ENCODE measurements around the gene LUZP2. TPM values are rescaled to one million over a fixed set of nuclear protein-coding genes. Genes with fewer than 3 reads are reported as not detected.

The LUZP2 gene
- polyA plus RNA-seq, 1 of the 3 experiments (the other 2 are of a cell fraction): 0.03 TPM

- H3K4me3 ChIP-seq (ENCODE audit: low read depth in 2 of 2, low read length in 1 of 2): no peak overlapping the region
- no peaks in the 10 kb centered on the region; the same call in 1 of the 2 replicates for H3K79me2 ChIP-seq (ENCODE audit: insufficient read depth)
- peaks cover 12% of the 10 kb centered on the region for H3F3A ChIP-seq (replicated peaks; ENCODE audit: insufficient read depth)
- no peak overlapping the region for H3K27ac ChIP-seq (ENCODE audit: low read depth in 2 of 2, low read length in 1 of 2)
- no peak for TF ChIP-seq FOXM1 (IDR thresholded peaks at IDR 0.05; ENCODE audit: low read depth)
- TF ChIP-seq EP300 (IDR thresholded peaks at IDR 0.05; ENCODE audit: borderline replicate concordance in 1 of 2, low read depth in 1 of 2, low read length in 1 of 2): no peak
- no peak for TF ChIP-seq NFIC (IDR thresholded peaks at IDR 0.05; ENCODE audit: borderline replicate concordance)
- no peak for TF ChIP-seq TCF12 (IDR thresholded peaks at IDR 0.05)
- no peak for TF ChIP-seq TAF1 (IDR thresholded peaks at IDR 0.05; ENCODE audit: borderline replicate concordance, low read depth, low read length)
- no peak for TF ChIP-seq FOSL2 (IDR thresholded peaks at IDR 0.05; ENCODE audit: borderline replicate concordance, low read depth)
- no peak for TF ChIP-seq YY1 (IDR thresholded peaks at IDR 0.05; ENCODE audit: low read depth)
- TF ChIP-seq, protein P1, sequence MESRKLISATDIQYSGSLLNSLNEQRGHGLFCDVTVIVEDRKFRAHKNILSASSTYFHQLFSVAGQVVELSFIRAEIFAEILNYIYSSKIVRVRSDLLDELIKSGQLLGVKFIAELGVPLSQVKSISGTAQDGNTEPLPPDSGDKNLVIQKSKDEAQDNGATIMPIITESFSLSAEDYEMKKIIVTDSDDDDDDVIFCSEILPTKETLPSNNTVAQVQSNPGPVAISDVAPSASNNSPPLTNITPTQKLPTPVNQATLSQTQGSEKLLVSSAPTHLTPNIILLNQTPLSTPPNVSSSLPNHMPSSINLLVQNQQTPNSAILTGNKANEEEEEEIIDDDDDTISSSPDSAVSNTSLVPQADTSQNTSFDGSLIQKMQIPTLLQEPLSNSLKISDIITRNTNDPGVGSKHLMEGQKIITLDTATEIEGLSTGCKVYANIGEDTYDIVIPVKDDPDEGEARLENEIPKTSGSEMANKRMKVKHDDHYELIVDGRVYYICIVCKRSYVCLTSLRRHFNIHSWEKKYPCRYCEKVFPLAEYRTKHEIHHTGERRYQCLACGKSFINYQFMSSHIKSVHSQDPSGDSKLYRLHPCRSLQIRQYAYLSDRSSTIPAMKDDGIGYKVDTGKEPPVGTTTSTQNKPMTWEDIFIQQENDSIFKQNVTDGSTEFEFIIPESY (IDR thresholded peaks at IDR 0.05; ENCODE audit: borderline replicate concordance, low read depth): no peak
- TF ChIP-seq GABPA (IDR thresholded peaks at IDR 0.05; ENCODE audit: low read depth): no peak
- H2AFZ ChIP-seq (ENCODE audit: low read depth): no peak overlapping the region
- no peak overlapping the region for H3K9ac ChIP-seq
- no peaks in the 10 kb centered on the region; the same call in 1 of the 2 replicates for H3K9me3 ChIP-seq
- H3K9me2 ChIP-seq: no peaks in the 10 kb centered on the region
- no peaks in the 10 kb centered on the region for H3K36me3 ChIP-seq (replicated peaks in 1 of 2; ENCODE audit: control insufficient read depth in 1 of 2, insufficient read depth in 2 of 2, low read length in 1 of 2)
- DNase-seq: no peak
- no peak overlapping the region for H3K4me2 ChIP-seq
- ChIA-PET CTCF (no interaction called here), POLR2A (no interaction called here)
- no peaks in the 10 kb centered on the region for H4K20me1 ChIP-seq (ENCODE audit: insufficient read depth)
- H3K4me1 ChIP-seq (ENCODE audit: control insufficient read depth in 1 of 2, insufficient read depth in 2 of 2, low read depth in 1 of 2, low read length in 1 of 2): peaks cover 0 to 9% of the 10 kb centered on the region in 2 experiments; a peak in 2 of 4 replicates
- no peaks in the 10 kb centered on the region for H3K27me3 ChIP-seq (ENCODE audit: insufficient read depth)
- WGBS (ENCODE audit: low lambda C conversion rate): 79% methylated on average over 6 of the region's 6 CpGs
Measured at GRCh38 chr11:24637520-24637919, 140.7 kb downstream of the LUZP2 start.

DNA sequence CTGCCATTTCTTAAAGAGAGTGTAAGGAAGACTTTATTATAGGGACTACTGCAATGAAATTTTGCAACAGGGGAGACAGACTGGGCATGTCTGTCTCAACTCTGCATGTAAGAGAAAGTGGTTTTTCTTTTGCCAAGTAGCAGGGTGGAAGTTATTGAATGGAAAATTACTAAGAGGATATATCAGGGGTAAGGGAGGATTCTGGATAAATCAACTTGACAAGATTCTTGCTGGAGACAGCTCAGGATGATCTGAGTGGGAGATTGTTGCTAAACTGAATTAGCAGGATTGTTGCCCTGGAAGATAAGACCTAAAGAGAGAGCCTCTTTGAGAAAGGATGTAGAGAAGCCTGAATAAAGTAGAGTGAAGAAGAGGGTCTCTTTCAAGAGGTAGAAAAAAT is 145.8 kb downstream of the LUZP2 start:
- Histone ChIP-seq H3K27ac (ENCODE audit: low read depth in 2 of 2, low read length in 1 of 2) (no peak overlapping the region), H3K4me2 (no peak overlapping the region), H3K36me3 (replicated peaks in 1 of 2; ENCODE audit: control insufficient read depth in 1 of 2, insufficient read depth in 2 of 2, low read length in 1 of 2) (no peaks in the 10 kb centered on the region), H3K9me3 (no peaks in the 10 kb centered on the region; the same call in 1 of the 2 replicates), H3K79me2 (ENCODE audit: insufficient read depth) (no peaks in the 10 kb centered on the region; the same call in 1 of the 2 replicates), H4K20me1 (ENCODE audit: insufficient read depth) (no peaks in the 10 kb centered on the region), H3K4me3 (ENCODE audit: low read depth in 2 of 2, low read length in 1 of 2) (no peak overlapping the region), H3K4me1 (ENCODE audit: control insufficient read depth in 1 of 2, insufficient read depth in 2 of 2, low read depth in 1 of 2, low read length in 1 of 2) (no peaks in the 10 kb centered on the region), H2AFZ (ENCODE audit: low read depth) (no peak overlapping the region), H3K9me2 (no peaks in the 10 kb centered on the region), H3K9ac (no peak overlapping the region), H3F3A (replicated peaks; ENCODE audit: insufficient read depth) (no peaks in the 10 kb centered on the region), H3K27me3 (ENCODE audit: insufficient read depth) (no peaks in the 10 kb centered on the region)
- ChIA-PET CTCF (no interaction called here), POLR2A (no interaction called here)
- TF ChIP-seq PBX3 (IDR thresholded peaks at IDR 0.05) (peak; percentile 29; the same call in 1 of the 2 replicates), RCOR1 (IDR thresholded peaks at IDR 0.05; ENCODE audit: low read length) (no peak)
- DNase-seq: no peak

Data from SK-N-SH (cell line).